ENCODE measurements around the gene TOP2A. TPM values are rescaled to one million over a fixed set of nuclear protein-coding genes. Genes with fewer than 3 reads are reported as not detected.
"Not testable (repeated sequence)": the region's sequence is repeated elsewhere in the genome, so short reads cannot be mapped to it uniquely, and the experiment has no call there.

The TOP2A gene
- total RNA-seq, 1 experiment from 2014 or later = 237 TPM

- H3K27me3 ChIP-seq (replicated peaks; ENCODE audit: control insufficient read depth, insufficient read depth, low read length) = no peaks in the 10 kb centered on the region
- H3K27me3 Mint-ChIP-seq (ENCODE audit: insufficient read depth, unreplicated experiment) = no peaks in the 10 kb centered on the region
- peaks cover 13% of the 10 kb centered on the region; the same call in 1 of the 2 replicates for H3K4me1 ChIP-seq
- H3K36me3 ChIP-seq (ENCODE audit: control insufficient read depth, insufficient read depth, low read length) = 0 out of 2 replicates have a peak, but pooled peaks cover 1% of the 10 kb centered on the region
- DNase-seq = no peak
- no peaks in the 10 kb centered on the region for H3K9me3 Mint-ChIP-seq (ENCODE audit: unreplicated experiment)
- no peak overlapping the region for H3K4me3 Mint-ChIP-seq (ENCODE audit: unreplicated experiment)
- ChIA-PET CTCF (no interaction called here), POLR2A (no interaction called here)
- H3K4me1 Mint-ChIP-seq (ENCODE audit: low read depth, unreplicated experiment) = no peaks in the 10 kb centered on the region
- TF ChIP-seq CTCF (IDR thresholded peaks at IDR 0.05; ENCODE audit: insufficient read depth in 1 of 2, low read depth in 1 of 2, low read length in 1 of 2, severe bottlenecking in 1 of 2, unreplicated experiment in 1 of 2) = no peak
- intact Hi-C loops (cut with micrococcal nuclease; ENCODE audit: unreplicated experiment) = no loop called here
- no peaks in the 10 kb centered on the region for H3K9me3 ChIP-seq
- no peak overlapping the region for H3K27ac Mint-ChIP-seq (ENCODE audit: unreplicated experiment)
- BruUV-seq (replicated peaks) = no TSS peak
- H3K4me3 ChIP-seq (ENCODE audit: low read depth, low read length) = no peak overlapping the region
- H3K36me3 Mint-ChIP-seq (ENCODE audit: insufficient read depth, unreplicated experiment) = peaks cover 88% of the 10 kb centered on the region
Observed at GRCh38 chr17:40412880-40413279, 4.8 kb downstream of the TOP2A start.

GRCh38 chr17:40411821-40412220, 5.9 kb downstream of the TOP2A start:
- H3K4me3 ChIP-seq (ENCODE audit: low read depth, low read length) = no peak overlapping the region
- no peaks in the 10 kb centered on the region for H3K9me3 Mint-ChIP-seq (ENCODE audit: unreplicated experiment)
- no peaks in the 10 kb centered on the region for H3K27me3 ChIP-seq (replicated peaks; ENCODE audit: control insufficient read depth, insufficient read depth, low read length)
- TF ChIP-seq CTCF (IDR thresholded peaks at IDR 0.05; ENCODE audit: insufficient read depth in 1 of 2, low read depth in 1 of 2, low read length in 1 of 2, severe bottlenecking in 1 of 2, unreplicated experiment in 1 of 2) = no peak
- H3K4me1 Mint-ChIP-seq (ENCODE audit: low read depth, unreplicated experiment) = no peaks in the 10 kb centered on the region
- H3K36me3 ChIP-seq (ENCODE audit: control insufficient read depth, insufficient read depth, low read length) = 0 out of 2 replicates have a peak, but pooled peaks cover 1% of the 10 kb centered on the region
- POLR2A ChIA-PET = no interaction called here
- no TSS peak for BruUV-seq (replicated peaks)
- DNase-seq = no peak
- no peak overlapping the region for H3K27ac Mint-ChIP-seq (ENCODE audit: unreplicated experiment)
- H3K4me1 ChIP-seq = peaks cover 13% of the 10 kb centered on the region; the same call in 1 of the 2 replicates
- no peaks in the 10 kb centered on the region for H3K9me3 ChIP-seq
- H3K4me3 Mint-ChIP-seq (ENCODE audit: unreplicated experiment) = no peak overlapping the region
- intact Hi-C loops (cut with micrococcal nuclease; ENCODE audit: unreplicated experiment) = no loop called here
- CTCF ChIA-PET = no interaction called here
- H3K27me3 Mint-ChIP-seq (ENCODE audit: insufficient read depth, unreplicated experiment) = no peaks in the 10 kb centered on the region
- H3K36me3 Mint-ChIP-seq (ENCODE audit: insufficient read depth, unreplicated experiment) = peaks cover 88% of the 10 kb centered on the region

- Histone ChIP-seq H3K27me3 (replicated peaks; ENCODE audit: control insufficient read depth, insufficient read depth, low read length) (no peaks in the 10 kb centered on the region), H3K36me3 (ENCODE audit: control insufficient read depth, insufficient read depth, low read length) (peaks cover 1% of the 10 kb centered on the region; the same call in 1 of the 2 replicates), H3K4me3 (ENCODE audit: low read depth, low read length) (no peak overlapping the region), H3K9me3 (no peaks in the 10 kb centered on the region), H3K4me1 (no peaks in the 10 kb centered on the region)
- TF ChIP-seq CTCF (IDR thresholded peaks at IDR 0.05; ENCODE audit: insufficient read depth in 1 of 2, low read depth in 1 of 2, low read length in 1 of 2, severe bottlenecking in 1 of 2, unreplicated experiment in 1 of 2) = no peak
- Mint-ChIP-seq H3K36me3 (ENCODE audit: insufficient read depth, unreplicated experiment) (peaks cover 90% of the 10 kb centered on the region), H3K4me3 (ENCODE audit: unreplicated experiment) (no peak overlapping the region), H3K27me3 (ENCODE audit: insufficient read depth, unreplicated experiment) (no peaks in the 10 kb centered on the region), H3K4me1 (ENCODE audit: low read depth, unreplicated experiment) (no peaks in the 10 kb centered on the region), H3K9me3 (ENCODE audit: unreplicated experiment) (no peaks in the 10 kb centered on the region), H3K27ac (ENCODE audit: unreplicated experiment) (no peak overlapping the region)
- DNase-seq = no peak
- no TSS peak for BruUV-seq (replicated peaks)
- intact Hi-C loops (cut with micrococcal nuclease; ENCODE audit: unreplicated experiment) = no loop called here
- CTCF ChIA-PET = no interaction called here
- POLR2A ChIA-PET = no interaction called here
Observed at GRCh38 chr17:40410082-40410481, 7.6 kb downstream of the TOP2A start.

- H3K27ac Mint-ChIP-seq (ENCODE audit: unreplicated experiment); BruUV-seq (replicated peaks); H3K4me1 ChIP-seq; CTCF ChIA-PET; H3K36me3 ChIP-seq (ENCODE audit: control insufficient read depth, insufficient read depth, low read length); H3K4me3 ChIP-seq (ENCODE audit: low read depth, low read length); H3K4me3 Mint-ChIP-seq (ENCODE audit: unreplicated experiment); H3K9me3 Mint-ChIP-seq (ENCODE audit: unreplicated experiment); H3K27me3 ChIP-seq (replicated peaks; ENCODE audit: control insufficient read depth, insufficient read depth, low read length); H3K4me1 Mint-ChIP-seq (ENCODE audit: low read depth, unreplicated experiment); POLR2A ChIA-PET; H3K27me3 Mint-ChIP-seq (ENCODE audit: insufficient read depth, unreplicated experiment); H3K9me3 ChIP-seq; DNase-seq; intact Hi-C loops (cut with micrococcal nuclease; ENCODE audit: unreplicated experiment): not testable (repeated sequence)
- H3K36me3 Mint-ChIP-seq (ENCODE audit: insufficient read depth, unreplicated experiment) = peaks cover 92% of the 10 kb centered on the region
Observed at GRCh38 chr17:40409540-40409939, 8.2 kb downstream of the TOP2A start.
